Measurements from ENCODE around the gene KATNAL1.

GRCh38 chr13:30173303-30173610 lies 134.1 kb downstream of the KATNAL1 start:
- TF ChIP-seq, protein P1, sequence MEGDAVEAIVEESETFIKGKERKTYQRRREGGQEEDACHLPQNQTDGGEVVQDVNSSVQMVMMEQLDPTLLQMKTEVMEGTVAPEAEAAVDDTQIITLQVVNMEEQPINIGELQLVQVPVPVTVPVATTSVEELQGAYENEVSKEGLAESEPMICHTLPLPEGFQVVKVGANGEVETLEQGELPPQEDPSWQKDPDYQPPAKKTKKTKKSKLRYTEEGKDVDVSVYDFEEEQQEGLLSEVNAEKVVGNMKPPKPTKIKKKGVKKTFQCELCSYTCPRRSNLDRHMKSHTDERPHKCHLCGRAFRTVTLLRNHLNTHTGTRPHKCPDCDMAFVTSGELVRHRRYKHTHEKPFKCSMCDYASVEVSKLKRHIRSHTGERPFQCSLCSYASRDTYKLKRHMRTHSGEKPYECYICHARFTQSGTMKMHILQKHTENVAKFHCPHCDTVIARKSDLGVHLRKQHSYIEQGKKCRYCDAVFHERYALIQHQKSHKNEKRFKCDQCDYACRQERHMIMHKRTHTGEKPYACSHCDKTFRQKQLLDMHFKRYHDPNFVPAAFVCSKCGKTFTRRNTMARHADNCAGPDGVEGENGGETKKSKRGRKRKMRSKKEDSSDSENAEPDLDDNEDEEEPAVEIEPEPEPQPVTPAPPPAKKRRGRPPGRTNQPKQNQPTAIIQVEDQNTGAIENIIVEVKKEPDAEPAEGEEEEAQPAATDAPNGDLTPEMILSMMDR (IDR thresholded peaks at IDR 0.05), result no peak
- TF ChIP-seq POLR2AphosphoS5 (IDR thresholded peaks at IDR 0.05) (no peak), POLR2A (IDR thresholded peaks at IDR 0.05) (no peak)
